ENCODE results near the gene CPNE9. TPM values are rescaled to one million over a fixed set of nuclear protein-coding genes. Genes with fewer than 3 reads are reported as not detected.

The CPNE9 gene, protein sequence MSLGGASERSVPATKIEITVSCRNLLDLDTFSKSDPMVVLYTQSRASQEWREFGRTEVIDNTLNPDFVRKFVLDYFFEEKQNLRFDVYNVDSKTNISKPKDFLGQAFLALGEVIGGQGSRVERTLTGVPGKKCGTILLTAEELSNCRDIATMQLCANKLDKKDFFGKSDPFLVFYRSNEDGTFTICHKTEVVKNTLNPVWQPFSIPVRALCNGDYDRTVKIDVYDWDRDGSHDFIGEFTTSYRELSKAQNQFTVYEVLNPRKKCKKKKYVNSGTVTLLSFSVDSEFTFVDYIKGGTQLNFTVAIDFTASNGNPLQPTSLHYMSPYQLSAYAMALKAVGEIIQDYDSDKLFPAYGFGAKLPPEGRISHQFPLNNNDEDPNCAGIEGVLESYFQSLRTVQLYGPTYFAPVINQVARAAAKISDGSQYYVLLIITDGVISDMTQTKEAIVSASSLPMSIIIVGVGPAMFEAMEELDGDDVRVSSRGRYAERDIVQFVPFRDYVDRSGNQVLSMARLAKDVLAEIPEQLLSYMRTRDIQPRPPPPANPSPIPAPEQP
- under 1 TPM; 0.32 to 0.54 TPM for total RNA-seq

GRCh38 chr3:9703736-9704346 lies at the start of gene CPNE9:
Gene CPNE9, plus strand, starts transcription at chr3:9703833. Its CDS starts 164 bp downstream, at chr3:9703997.
- Mint-ChIP-seq H3K4me3 (peak within 1 kb of the TSS; percentile 27), H3K4me1 (peaks cover 8% of the 10 kb centered on the region), H3K27me3 (peaks cover 12% of the 10 kb centered on the region), H3K36me3 (ENCODE audit: low read depth) (peaks cover 43% of the 10 kb centered on the region), H3K27ac (no peak within 1 kb of the TSS), H3K9me3 (no peaks in the 10 kb centered on the region)
- ATAC-seq (replicated peaks) = no peak

DNA sequence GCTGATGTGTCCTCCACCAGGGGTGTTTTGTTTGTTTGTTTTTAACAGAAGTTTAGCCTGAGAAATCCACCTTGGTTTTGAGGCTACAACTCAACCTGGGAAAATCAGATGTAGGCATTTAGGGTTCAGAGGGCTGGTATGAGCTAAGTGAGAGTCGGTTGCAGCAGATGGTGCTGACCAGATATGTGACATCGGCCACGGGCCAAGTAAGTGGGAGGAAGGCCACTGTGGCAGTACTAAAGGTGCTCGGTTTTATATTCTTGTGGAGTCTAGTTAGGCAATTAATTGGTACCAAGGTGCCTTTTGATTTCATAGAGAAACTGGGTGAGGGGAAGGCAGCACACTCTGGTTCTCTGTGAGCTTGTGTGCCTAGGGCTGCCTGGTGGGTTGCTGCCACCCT lies 43.8 kb upstream of the CPNE9 start:
- ATAC-seq (replicated peaks) = no peak
- no peak overlapping the region for H3K27ac Mint-ChIP-seq
- H3K36me3 Mint-ChIP-seq (ENCODE audit: low read depth) = peaks cover 97% of the 10 kb centered on the region
- no peaks in the 10 kb centered on the region for H3K9me3 Mint-ChIP-seq
- H3K4me3 Mint-ChIP-seq = no peak overlapping the region
- H3K4me1 Mint-ChIP-seq = no peaks in the 10 kb centered on the region
- no peaks in the 10 kb centered on the region for H3K27me3 Mint-ChIP-seq

GRCh38 chr3:9660972-9661371 lies 42.7 kb upstream of the CPNE9 start:
- no peak overlapping the region for H3K4me3 Mint-ChIP-seq
- H3K36me3 Mint-ChIP-seq (ENCODE audit: low read depth) = peaks cover 100% of the 10 kb centered on the region
- H3K9me3 Mint-ChIP-seq = no peaks in the 10 kb centered on the region
- no peaks in the 10 kb centered on the region for H3K27me3 Mint-ChIP-seq
- ATAC-seq (replicated peaks) = no peak
- no peaks in the 10 kb centered on the region for H3K4me1 Mint-ChIP-seq
- peak overlapping the region; percentile 38 for H3K27ac Mint-ChIP-seq

DNA sequence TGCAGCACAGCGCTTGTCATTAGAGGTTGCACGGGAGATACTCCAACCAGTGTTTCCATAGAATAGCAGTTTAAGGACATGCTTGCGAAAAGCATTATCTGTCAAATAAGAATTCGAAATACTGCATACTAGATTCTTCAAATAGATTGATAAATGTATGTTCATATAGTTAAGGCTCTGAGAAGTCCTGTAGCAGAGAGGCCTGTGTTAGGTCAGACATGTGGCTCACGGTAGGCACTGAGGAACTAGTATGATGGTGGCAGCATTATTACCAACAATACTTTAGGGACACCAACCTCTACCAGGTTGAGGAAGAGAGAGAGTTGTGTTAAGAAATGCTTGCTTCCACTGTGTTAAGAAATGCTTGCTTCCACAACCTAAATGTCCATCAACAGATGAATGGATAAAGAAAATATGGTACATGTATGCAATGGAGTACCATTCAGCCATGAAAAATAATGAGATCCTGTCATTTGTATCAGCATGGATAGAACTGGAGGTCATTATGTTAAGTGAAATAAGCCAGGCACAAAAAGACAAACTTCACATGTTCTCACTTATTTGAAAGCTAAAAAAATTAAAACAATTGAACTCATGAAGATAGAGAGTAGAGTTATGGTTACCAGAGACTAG lies 39.4 kb upstream of the CPNE9 start:
- Mint-ChIP-seq H3K27me3 (no peaks in the 10 kb centered on the region), H3K9me3 (no peaks in the 10 kb centered on the region), H3K36me3 (ENCODE audit: low read depth) (peaks cover 100% of the 10 kb centered on the region), H3K4me3 (no peak overlapping the region), H3K27ac (no peak overlapping the region), H3K4me1 (no peaks in the 10 kb centered on the region)
- ATAC-seq (replicated peaks) = no peak

DNA sequence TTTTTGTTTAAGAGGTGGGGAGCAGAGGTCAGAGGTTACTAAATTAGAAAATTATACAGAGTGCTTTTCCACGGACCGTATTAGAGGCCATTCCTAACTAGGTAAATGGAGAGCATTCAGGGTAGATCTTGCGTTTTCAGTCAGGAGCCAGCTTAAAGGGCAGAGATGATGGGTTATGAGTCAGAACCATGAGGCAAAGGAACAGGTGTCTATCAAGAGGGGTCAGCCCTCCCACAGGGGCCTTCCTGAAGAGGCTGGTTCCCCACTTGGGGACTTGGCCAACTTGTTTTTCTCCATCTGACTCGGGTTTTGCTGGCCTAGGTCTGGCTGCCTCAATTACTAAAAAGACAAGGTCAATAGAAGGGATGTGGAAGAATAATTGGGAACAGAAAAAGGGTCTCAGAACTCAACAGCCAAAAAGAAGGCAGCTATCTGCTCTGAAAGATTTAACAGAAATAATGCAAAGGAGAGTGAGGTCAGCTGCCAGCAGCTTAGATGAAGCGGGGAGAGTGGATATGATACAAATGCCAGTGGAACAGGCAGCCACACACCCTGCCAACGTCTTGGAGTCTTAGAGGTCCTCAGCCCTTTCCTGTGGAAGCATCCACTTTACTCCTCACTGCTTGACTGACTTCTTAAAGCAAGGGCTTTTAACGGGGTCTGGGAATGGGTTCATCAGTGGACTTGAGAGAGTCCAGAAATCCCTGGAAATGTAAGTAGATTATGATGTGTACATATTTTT lies 36.8 kb upstream of the CPNE9 start:
- Mint-ChIP-seq H3K27ac (peak overlapping the region; percentile 20), H3K4me3 (no peak overlapping the region), H3K27me3 (no peaks in the 10 kb centered on the region), H3K9me3 (no peaks in the 10 kb centered on the region), H3K4me1 (no peaks in the 10 kb centered on the region), H3K36me3 (ENCODE audit: low read depth) (peaks cover 100% of the 10 kb centered on the region)
- no peak for ATAC-seq (replicated peaks)

DNA sequence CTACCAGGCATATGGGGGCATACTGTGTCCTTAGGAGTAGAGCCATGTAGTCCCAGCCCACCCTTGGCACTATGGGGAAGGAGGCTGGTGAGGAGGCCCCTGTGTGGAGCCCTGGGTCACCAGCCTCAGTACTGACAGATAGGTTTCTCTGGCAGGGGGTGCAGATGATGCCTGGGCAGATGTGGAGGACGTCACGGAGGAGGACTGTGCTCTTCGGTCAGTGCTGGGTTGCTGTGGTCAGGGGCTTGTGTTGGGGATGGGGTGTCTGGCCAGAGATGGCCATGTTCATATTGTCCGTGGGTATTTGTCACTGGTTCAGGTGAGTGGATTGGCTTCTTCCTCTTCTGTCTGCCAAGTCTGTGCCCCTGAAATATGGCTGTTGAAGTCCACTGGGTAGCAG lies 34.4 kb upstream of the CPNE9 start:
- H3K27me3 Mint-ChIP-seq = no peaks in the 10 kb centered on the region
- peak overlapping the region; percentile 68 for H3K27ac Mint-ChIP-seq
- H3K9me3 Mint-ChIP-seq = no peaks in the 10 kb centered on the region
- no peak overlapping the region for H3K4me3 Mint-ChIP-seq
- no peak for ATAC-seq (replicated peaks)
- no peaks in the 10 kb centered on the region for H3K4me1 Mint-ChIP-seq
- H3K36me3 Mint-ChIP-seq (ENCODE audit: low read depth) = peaks cover 100% of the 10 kb centered on the region

DNA sequence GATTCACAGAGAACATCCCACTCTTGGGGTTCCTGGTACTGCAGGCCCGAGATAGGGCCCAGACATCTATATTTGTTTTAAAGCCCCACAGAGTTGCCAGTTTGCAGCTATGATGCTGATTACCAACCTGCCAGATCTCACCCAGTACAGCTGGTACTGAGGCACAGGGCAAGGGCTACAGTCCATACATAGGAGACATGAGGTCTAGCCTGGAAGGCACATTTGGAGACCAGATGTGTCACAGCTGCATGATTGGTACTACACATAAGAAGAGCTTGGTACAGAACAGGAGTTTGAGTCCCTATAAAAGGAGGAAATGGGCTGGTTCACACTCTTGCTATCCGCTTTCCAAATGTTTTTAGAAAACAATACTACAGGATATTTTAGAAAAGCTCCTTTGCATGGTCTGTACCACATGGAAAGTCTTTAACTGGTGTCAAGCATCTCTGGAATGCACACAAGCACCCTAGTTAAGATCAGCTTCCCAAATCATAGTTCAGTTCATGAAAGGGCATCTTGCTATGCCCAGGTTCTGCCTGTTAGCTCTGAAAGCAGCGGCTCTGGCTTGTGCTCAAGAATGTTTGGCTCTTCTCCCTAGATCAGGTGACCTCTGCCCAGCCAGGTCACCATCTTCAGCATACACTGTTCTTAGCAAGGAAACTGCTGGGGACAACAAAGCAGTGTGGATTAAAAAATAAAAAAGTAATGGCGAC lies 33.8 kb upstream of the CPNE9 start:
- H3K9me3 Mint-ChIP-seq = no peaks in the 10 kb centered on the region
- H3K27me3 Mint-ChIP-seq = no peaks in the 10 kb centered on the region
- no peaks in the 10 kb centered on the region for H3K4me1 Mint-ChIP-seq
- H3K27ac Mint-ChIP-seq = peak overlapping the region; percentile 68
- peaks cover 100% of the 10 kb centered on the region for H3K36me3 Mint-ChIP-seq (ENCODE audit: low read depth)
- no peak overlapping the region for H3K4me3 Mint-ChIP-seq
- ATAC-seq (replicated peaks) = no peak

DNA sequence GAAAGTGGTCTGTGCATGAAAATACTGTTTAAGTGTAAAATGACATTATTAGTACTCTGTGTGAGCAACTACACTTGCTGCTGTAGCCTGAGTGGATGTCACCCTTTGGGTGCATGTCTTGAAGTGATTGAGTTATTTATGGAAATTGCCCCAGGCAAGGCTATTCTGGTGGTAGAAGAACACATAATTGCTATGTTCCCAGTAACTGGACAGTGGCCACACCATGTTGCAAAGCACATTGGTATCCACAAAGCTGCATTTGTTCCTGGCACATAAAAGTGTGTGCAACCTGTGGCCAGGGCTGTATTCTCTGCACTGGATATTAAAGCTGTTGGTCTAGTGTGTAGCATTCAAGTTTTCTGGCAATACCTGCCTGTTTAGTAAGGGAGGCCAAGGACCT lies 30.6 kb upstream of the CPNE9 start:
- H3K4me1 Mint-ChIP-seq = no peaks in the 10 kb centered on the region
- H3K27me3 Mint-ChIP-seq = no peaks in the 10 kb centered on the region
- H3K4me3 Mint-ChIP-seq = no peak overlapping the region
- H3K36me3 Mint-ChIP-seq (ENCODE audit: low read depth) = peaks cover 100% of the 10 kb centered on the region
- no peak overlapping the region for H3K27ac Mint-ChIP-seq
- H3K9me3 Mint-ChIP-seq = no peaks in the 10 kb centered on the region
- ATAC-seq (replicated peaks) = no peak

- ATAC-seq (replicated peaks) = no peak
- H3K4me3 Mint-ChIP-seq = no peak overlapping the region
- H3K27ac Mint-ChIP-seq = no peak overlapping the region
- H3K27me3 Mint-ChIP-seq = no peaks in the 10 kb centered on the region
- H3K4me1 Mint-ChIP-seq = no peaks in the 10 kb centered on the region
- no peaks in the 10 kb centered on the region for H3K9me3 Mint-ChIP-seq
- peaks cover 100% of the 10 kb centered on the region for H3K36me3 Mint-ChIP-seq (ENCODE audit: low read depth)
These were observed 29.9 kb upstream of the CPNE9 start for GRCh38 chr3:9673752-9674151.

GRCh38 chr3:9675736-9676290 lies 27.8 kb upstream of the CPNE9 start:
- Mint-ChIP-seq H3K36me3 (ENCODE audit: low read depth) (peaks cover 100% of the 10 kb centered on the region), H3K4me1 (no peaks in the 10 kb centered on the region), H3K27me3 (no peaks in the 10 kb centered on the region), H3K9me3 (no peaks in the 10 kb centered on the region), H3K27ac (no peak overlapping the region), H3K4me3 (no peak overlapping the region)
- ATAC-seq (replicated peaks) = no peak

DNA sequence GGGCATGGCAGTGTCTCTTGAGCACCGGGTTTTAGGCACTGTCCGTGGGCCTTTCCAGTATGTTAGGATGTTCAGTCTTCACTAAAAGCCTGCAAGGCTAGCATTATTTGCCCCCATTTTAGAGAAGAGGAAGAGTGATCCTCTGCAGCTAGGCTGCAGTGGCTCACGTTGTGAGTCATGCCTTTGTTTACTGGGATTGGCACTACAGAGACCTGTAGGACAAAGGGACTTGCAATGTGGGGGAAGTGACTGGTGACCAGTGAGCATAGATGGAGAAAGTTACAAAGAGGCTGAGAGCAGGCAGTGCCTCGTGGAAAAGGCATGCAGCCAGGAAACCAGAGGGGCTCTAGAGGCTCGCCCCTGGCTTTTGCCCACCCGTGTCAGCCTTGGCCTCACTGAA lies 26.8 kb upstream of the CPNE9 start:
- Mint-ChIP-seq H3K27me3 (no peaks in the 10 kb centered on the region), H3K4me3 (no peak overlapping the region), H3K9me3 (no peaks in the 10 kb centered on the region), H3K27ac (peak overlapping the region; percentile 50), H3K36me3 (ENCODE audit: low read depth) (peaks cover 100% of the 10 kb centered on the region), H3K4me1 (no peaks in the 10 kb centered on the region)
- ATAC-seq (replicated peaks) = no peak

DNA sequence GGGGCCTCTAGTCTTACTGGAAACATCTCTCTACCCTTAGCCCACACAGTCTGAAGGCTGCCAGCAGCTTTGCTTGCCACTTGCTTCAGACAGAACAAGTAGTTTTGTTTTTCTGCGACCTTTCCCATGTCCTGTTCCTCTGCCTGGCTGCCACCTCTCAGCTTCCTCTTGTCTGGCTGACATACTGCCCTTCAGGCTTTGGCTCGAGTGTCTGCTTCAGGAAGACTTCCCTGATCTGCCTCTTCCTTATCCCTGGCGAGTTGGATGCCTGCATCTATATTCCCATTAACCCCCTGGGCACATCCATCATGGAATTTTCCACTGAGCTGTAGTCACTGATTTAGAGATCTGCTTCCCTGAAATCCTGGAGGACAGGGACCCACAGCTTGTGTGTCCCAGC lies 25.1 kb upstream of the CPNE9 start:
- no peak overlapping the region for H3K27ac Mint-ChIP-seq
- no peak for ATAC-seq (replicated peaks)
- H3K27me3 Mint-ChIP-seq = no peaks in the 10 kb centered on the region
- no peaks in the 10 kb centered on the region for H3K9me3 Mint-ChIP-seq
- H3K4me3 Mint-ChIP-seq = no peak overlapping the region
- peaks cover 100% of the 10 kb centered on the region for H3K36me3 Mint-ChIP-seq (ENCODE audit: low read depth)
- H3K4me1 Mint-ChIP-seq = no peaks in the 10 kb centered on the region

GRCh38 chr3:9679476-9680080 lies 24.1 kb upstream of the CPNE9 start:
- Mint-ChIP-seq H3K4me1 (no peaks in the 10 kb centered on the region), H3K9me3 (no peaks in the 10 kb centered on the region), H3K27ac (no peak overlapping the region), H3K4me3 (no peak overlapping the region), H3K27me3 (no peaks in the 10 kb centered on the region), H3K36me3 (ENCODE audit: low read depth) (peaks cover 100% of the 10 kb centered on the region)
- ATAC-seq (replicated peaks) = no peak
